ENCODE measurements around the gene INPP4B. TPM values are rescaled to one million over a fixed set of nuclear protein-coding genes. Genes with fewer than 3 reads are reported as not detected.

Gene INPP4B
- total RNA-seq, 2 experiments from 2014 or later, result not detected

DNA sequence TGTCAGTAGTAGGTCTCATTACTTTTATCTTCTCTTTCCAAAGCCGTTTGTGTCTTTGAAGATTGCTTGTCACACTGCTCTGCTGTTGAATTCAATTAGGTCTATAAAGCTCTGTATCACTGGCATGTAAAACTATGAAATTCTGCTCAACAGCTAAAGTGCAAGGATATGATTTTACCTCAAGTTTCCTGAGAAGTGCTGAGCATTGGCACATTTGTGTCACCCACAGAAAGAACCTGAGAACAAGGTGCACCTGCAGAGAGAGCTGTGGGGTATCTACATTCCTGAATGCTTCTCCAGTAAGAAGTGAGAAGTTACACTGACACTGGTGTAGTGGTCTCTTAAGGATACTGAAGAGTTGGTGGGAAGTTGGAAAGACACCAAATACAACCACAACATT is 274.0 kb downstream of the INPP4B start:
- H3K27ac ChIP-seq (ENCODE audit: low read depth, low read length, poor library complexity, severe bottlenecking), result no peak overlapping the region
- no peak overlapping the region for H3K4me2 ChIP-seq (ENCODE audit: low read length)
- H3K79me2 ChIP-seq (ENCODE audit: insufficient read depth, low read depth, low read length), result no peaks in the 10 kb centered on the region
- DNase-seq (ENCODE audit: low spot score), result no peak
- H2AFZ ChIP-seq (ENCODE audit: low read length), result no peak overlapping the region
- intact Hi-C loops (cut with micrococcal nuclease; ENCODE audit: unreplicated experiment), result no loop called here
- no TSS peak for BruUV-seq (replicated peaks)
- TF ChIP-seq EZH2phosphoT487 (IDR thresholded peaks at IDR 0.05; ENCODE audit: borderline replicate concordance, low read depth, low read length) (no peak), CTCF (conservative IDR thresholded peaks at IDR 0.05; ENCODE audit: low read length) (no peak)
- H3K4me1 ChIP-seq (ENCODE audit: insufficient read depth, low read length, poor library complexity, severe bottlenecking), result no peaks in the 10 kb centered on the region
- ChIA-PET CTCF (ENCODE audit: unreplicated experiment) (no interaction called here), POLR2A (no interaction called here)
- H4K20me1 ChIP-seq (ENCODE audit: insufficient read depth, low read length), result no peaks in the 10 kb centered on the region
- H3K9me2 ChIP-seq (ENCODE audit: insufficient read depth, low read length), result no peaks in the 10 kb centered on the region
- no peaks in the 10 kb centered on the region for H3K9me3 ChIP-seq (ENCODE audit: low read length)
- no peaks in the 10 kb centered on the region for H3K36me3 ChIP-seq (ENCODE audit: insufficient read depth, low read length)
- no peak overlapping the region for H3K4me3 ChIP-seq (ENCODE audit: low read depth, low read length, poor library complexity, severe bottlenecking)

DNA sequence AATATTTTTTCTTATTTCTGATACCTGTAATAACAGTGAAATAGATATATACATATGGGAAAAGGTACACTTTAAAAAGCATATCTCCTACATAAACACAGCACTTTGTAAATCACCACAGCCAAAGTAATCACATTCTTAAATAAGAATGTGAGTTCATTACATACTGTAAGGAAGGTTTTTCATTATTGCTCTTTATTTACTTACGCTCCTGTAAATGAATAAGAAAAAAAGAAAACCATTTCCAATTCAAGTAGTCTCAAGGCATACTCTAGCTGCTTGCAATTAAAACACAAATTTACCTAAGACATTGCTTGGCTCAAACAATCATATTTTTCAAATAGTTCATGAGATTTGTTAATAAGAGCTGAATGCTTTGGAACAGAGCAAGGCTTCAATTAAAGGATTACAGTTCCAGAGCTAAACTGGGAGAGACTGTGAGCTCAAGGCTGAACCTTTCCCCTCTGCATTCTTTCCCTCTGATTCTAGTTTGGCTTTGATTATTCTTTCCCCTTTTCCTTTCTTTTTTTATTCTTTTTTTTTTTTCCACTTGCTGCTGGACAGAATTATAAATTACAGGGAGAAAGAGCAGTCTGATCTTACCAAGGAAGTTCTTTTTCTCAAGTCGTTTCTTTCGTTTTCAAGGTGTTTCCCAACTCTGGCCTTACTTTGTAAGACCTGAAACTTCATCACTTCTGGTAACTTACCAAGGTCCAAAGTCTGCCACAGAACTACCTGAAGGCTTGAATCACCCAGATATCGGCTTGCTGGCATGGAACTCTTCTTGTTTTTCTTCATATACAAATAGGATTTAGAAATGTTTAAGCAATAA is 278.3 kb downstream of the INPP4B start:
- no peaks in the 10 kb centered on the region for H3K36me3 ChIP-seq (ENCODE audit: insufficient read depth, low read length)
- BruUV-seq (replicated peaks), result no TSS peak
- intact Hi-C loops (cut with micrococcal nuclease; ENCODE audit: unreplicated experiment), result no loop called here
- no peaks in the 10 kb centered on the region for H4K20me1 ChIP-seq (ENCODE audit: insufficient read depth, low read length)
- H3K4me3 ChIP-seq (ENCODE audit: low read depth, low read length, poor library complexity, severe bottlenecking), result no peak overlapping the region
- H3K9me3 ChIP-seq (ENCODE audit: low read length), result no peaks in the 10 kb centered on the region
- no peaks in the 10 kb centered on the region for H3K4me1 ChIP-seq (ENCODE audit: insufficient read depth, low read length, poor library complexity, severe bottlenecking)
- H2AFZ ChIP-seq (ENCODE audit: low read length), result no peak overlapping the region
- no peaks in the 10 kb centered on the region for H3K79me2 ChIP-seq (ENCODE audit: insufficient read depth, low read depth, low read length)
- no peak overlapping the region for H3K4me2 ChIP-seq (ENCODE audit: low read length)
- POLR2A ChIA-PET, result interaction anchor here (0.5 to 0.6 kb wide), 2 partner anchors 97 to 202 kb away, joined by 3 read pairs; no protein-coding TSS in a partner anchor
- no peaks in the 10 kb centered on the region for H3K9me2 ChIP-seq (ENCODE audit: insufficient read depth, low read length)
- no peak for DNase-seq (ENCODE audit: low spot score)
- TF ChIP-seq CTCF (conservative IDR thresholded peaks at IDR 0.05; ENCODE audit: low read length), result no peak
- no peak overlapping the region for H3K27ac ChIP-seq (ENCODE audit: low read depth, low read length, poor library complexity, severe bottlenecking)
- CTCF ChIA-PET (ENCODE audit: unreplicated experiment), result no interaction called here

DNA sequence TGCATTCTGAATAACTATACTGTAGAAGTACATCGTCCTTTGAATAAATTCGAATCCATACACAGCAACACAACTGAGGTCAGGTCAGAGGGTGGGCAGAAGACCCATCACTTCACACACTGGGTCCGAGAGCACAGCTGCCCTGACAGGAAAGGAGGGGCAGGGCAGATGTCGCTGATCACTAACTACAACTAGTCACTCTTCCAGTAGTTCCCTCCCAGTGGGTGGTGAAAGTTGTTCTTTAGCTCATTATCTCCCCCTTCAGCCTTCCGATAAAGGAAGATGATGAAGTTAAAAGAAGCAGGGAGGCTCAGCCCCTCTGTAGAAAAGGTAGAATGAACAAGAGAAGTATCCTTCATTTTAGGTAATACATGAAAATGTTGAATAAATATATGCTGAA is 278.9 kb downstream of the INPP4B start:
- no peak overlapping the region for H3K4me2 ChIP-seq (ENCODE audit: low read length)
- CTCF ChIA-PET (ENCODE audit: unreplicated experiment), result no interaction called here
- H4K20me1 ChIP-seq (ENCODE audit: insufficient read depth, low read length), result no peaks in the 10 kb centered on the region
- no peaks in the 10 kb centered on the region for H3K9me2 ChIP-seq (ENCODE audit: insufficient read depth, low read length)
- no peak overlapping the region for H2AFZ ChIP-seq (ENCODE audit: low read length)
- no peaks in the 10 kb centered on the region for H3K4me1 ChIP-seq (ENCODE audit: insufficient read depth, low read length, poor library complexity, severe bottlenecking)
- H3K4me3 ChIP-seq (ENCODE audit: low read depth, low read length, poor library complexity, severe bottlenecking), result no peak overlapping the region
- DNase-seq (ENCODE audit: low spot score), result no peak
- no peak overlapping the region for H3K27ac ChIP-seq (ENCODE audit: low read depth, low read length, poor library complexity, severe bottlenecking)
- no peaks in the 10 kb centered on the region for H3K36me3 ChIP-seq (ENCODE audit: insufficient read depth, low read length)
- no peak for TF ChIP-seq EZH2phosphoT487 (IDR thresholded peaks at IDR 0.05; ENCODE audit: borderline replicate concordance, low read depth, low read length)
- no peak for TF ChIP-seq CTCF (conservative IDR thresholded peaks at IDR 0.05; ENCODE audit: low read length)
- POLR2A ChIA-PET, result interaction anchor here (0.7 kb wide), 1 partner anchor 46 kb away, joined by 3 read pairs; no protein-coding TSS in a partner anchor
- H3K79me2 ChIP-seq (ENCODE audit: insufficient read depth, low read depth, low read length), result no peaks in the 10 kb centered on the region
- intact Hi-C loops (cut with micrococcal nuclease; ENCODE audit: unreplicated experiment), result no loop called here
- BruUV-seq (replicated peaks), result no TSS peak
- H3K9me3 ChIP-seq (ENCODE audit: low read length), result no peaks in the 10 kb centered on the region
